GM23338 (cell line): ENCODE results near the gene SKOR1. TPM values are rescaled to one million over a fixed set of nuclear protein-coding genes. Genes with fewer than 3 reads are reported as not detected.

Experiments
- ATAC-seq: fragments of 200-7000 bp; cut with Tn5 transposase; 3 replicates; pipeline ENCODE4 v1.9.1; 2020
- DNase-seq: peaks from one replicate; pipeline ENCODE4 v3.0.0-alpha.2; 2015; ENCODE audit warnings: low spot score
- H2AFZ ChIP-seq: fragments of 200-600 bp; sonication (generic); 2 replicates; pipeline ENCODE4 v1.8.0; 2016; ENCODE audit warnings: antibody characterized with exemption, mild to moderate bottlenecking, moderate library complexity
- H3F3A ChIP-seq: fragments of 200-600 bp; sonication (generic); replicated peaks from 2 replicates; pipeline ENCODE4 v1.8.0; 2017; ENCODE audit warnings: antibody characterized with exemption, mixed run types, low read depth
- H3K27ac ChIP-seq: fragments of 200-600 bp; sonication (generic); 2 replicates; pipeline ENCODE4 v1.6.1; 2016; ENCODE audit warnings: low read depth
- H3K27me3 ChIP-seq: fragments of 200-600 bp; sonication (generic); 2 replicates; pipeline ENCODE4 v1.8.0; 2016; ENCODE audit warnings: mild to moderate bottlenecking, mixed run types, moderate library complexity; ENCODE audit not compliant: insufficient read depth
- H3K36me3 ChIP-seq: fragments of 200-600 bp; sonication (generic); 2 replicates; pipeline ENCODE4 v1.8.0; 2016; ENCODE audit warnings: mild to moderate bottlenecking; ENCODE audit not compliant: insufficient read depth
- H3K4me1 ChIP-seq: fragments of 200-600 bp; sonication (generic); 2 replicates; pipeline ENCODE4 v1.8.0; 2016; ENCODE audit warnings: mild to moderate bottlenecking, moderate library complexity; ENCODE audit not compliant: insufficient read depth
- H3K4me2 ChIP-seq: fragments of 200-600 bp; sonication (generic); 2 replicates; pipeline ENCODE4 v1.7.1; 2017; ENCODE audit warnings: mixed run types
- H3K4me3 ChIP-seq: fragments of 200-600 bp; sonication (generic); 2 replicates; pipeline ENCODE4 v1.6.1; 2016; ENCODE audit warnings: mixed run types
- H3K79me2 ChIP-seq: fragments of 200-600 bp; sonication (generic); replicated peaks from 2 replicates; pipeline ENCODE4 v1.8.0; 2017; ENCODE audit warnings: mild to moderate bottlenecking; ENCODE audit not compliant: insufficient read depth
- H3K9me2 ChIP-seq: fragments of 200-600 bp; sonication (generic); 2 replicates; pipeline ENCODE4 v1.8.0; 2017; ENCODE audit not compliant: insufficient read depth
- H4K20me1 ChIP-seq: fragments of 200-600 bp; sonication (generic); replicated peaks from 2 replicates; pipeline ENCODE4 v1.8.0; 2017; ENCODE audit warnings: mild to moderate bottlenecking; ENCODE audit not compliant: insufficient read depth
- H3K27ac Mint-ChIP-seq: 2 replicates; pipeline ENCODE4 v1.8.0; 2020; ENCODE audit warnings: inconsistent platforms, mild to moderate bottlenecking, moderate library complexity, mixed read lengths
- H3K27me3 Mint-ChIP-seq: 3 replicates; pipeline ENCODE4 v1.8.0; 2022; ENCODE audit warnings: low read depth, mild to moderate bottlenecking, moderate library complexity, mixed read lengths, inconsistent platforms; ENCODE audit not compliant: insufficient read depth, poor library complexity
- H3K36me3 Mint-ChIP-seq: 3 replicates; pipeline ENCODE4 v1.8.0; 2021; ENCODE audit warnings: low read depth, mild to moderate bottlenecking, inconsistent platforms, moderate library complexity, mixed read lengths
- H3K4me1 Mint-ChIP-seq: 3 replicates; pipeline ENCODE4 v1.8.0; 2020; ENCODE audit warnings: mild to moderate bottlenecking, inconsistent platforms, mixed read lengths
- H3K4me3 Mint-ChIP-seq: 3 replicates; pipeline ENCODE4 v1.8.0; 2021; ENCODE audit warnings: moderate library complexity, mild to moderate bottlenecking, inconsistent platforms, mixed read lengths
- H3K9me3 Mint-ChIP-seq: 3 replicates; pipeline ENCODE4 v1.8.0; 2020; ENCODE audit warnings: moderate library complexity, mild to moderate bottlenecking, inconsistent platforms, mixed read lengths
- CREB1 ChIP-seq: fragments of 250-450 bp; sonication (Bioruptor Pico); IDR thresholded peaks from 2 replicates; pipeline ENCODE4 v1.5.0; 2020; ENCODE audit warnings: low read depth, mild to moderate bottlenecking, moderate library complexity
- EZH2 ChIP-seq: fragments of 200-600 bp; sonication (generic); IDR thresholded peaks from one replicate; pipeline ENCODE4 v1.8.0; 2017; ENCODE audit warnings: antibody characterized with exemption, mild to moderate bottlenecking, low read depth; ENCODE audit not compliant: unreplicated experiment
- EZH2phosphoT487 ChIP-seq: fragments of 200-600 bp; sonication (generic); IDR thresholded peaks from one replicate; pipeline ENCODE4 v1.8.1; 2018; ENCODE audit warnings: antibody characterized with exemption; ENCODE audit not compliant: unreplicated experiment
- JUNB ChIP-seq: IDR thresholded peaks from one replicate; pipeline ENCODE4 v1.6.1; 2016; ENCODE audit warnings: antibody characterized with exemption; ENCODE audit not compliant: unreplicated experiment
- POLR2AphosphoS5 ChIP-seq: IDR thresholded peaks from 2 replicates; pipeline ENCODE4 v1.6.1; 2016; ENCODE audit warnings: antibody characterized with exemption, low read depth
- ZNF114 ChIP-seq: fragments of 250-450 bp; sonication (Bioruptor Pico); IDR thresholded peaks from 2 replicates; pipeline ENCODE4 v1.5.0; 2020; ENCODE audit warnings: mild to moderate bottlenecking, moderate library complexity
- ZNF331 ChIP-seq: fragments of 250-450 bp; sonication (Bioruptor Pico); IDR thresholded peaks from 2 replicates; pipeline ENCODE4 v1.5.0; 2020; ENCODE audit warnings: low read depth, mild to moderate bottlenecking, moderate library complexity
- polyA plus RNA-seq: library from polyadenylated mRNA; unstranded; fragments of >200 nt; fragmentation: Nextera tagmentation; extraction: Ambion mirVana; gene quantifications from 2 replicates; pipeline ENCODE4 v1.2.1, GENCODE V29; 2016
- total RNA-seq: library from RNA; depleted of rRNA; stranded (reverse); fragments of >200 nt; shearing (Covaris generic); gene quantifications from 2 replicates; pipeline ENCODE4 v1.2.3, GENCODE V29; 2014
- TF ChIP-seq, protein P1 (sequence below): IDR thresholded peaks from 2 replicates; pipeline ENCODE4 v1.6.1; 2016; ENCODE audit warnings: antibody characterized with exemption
- TF ChIP-seq, protein P2 (sequence below): IDR thresholded peaks from one replicate; pipeline ENCODE4 v1.6.1; 2018; ENCODE audit warnings: antibody characterized with exemption; ENCODE audit not compliant: unreplicated experiment

SKOR1 gene
- total and polyA plus RNA-seq, 2 experiments from 2014 or later, result 0.17 TPM; not detected in 1

DNA sequence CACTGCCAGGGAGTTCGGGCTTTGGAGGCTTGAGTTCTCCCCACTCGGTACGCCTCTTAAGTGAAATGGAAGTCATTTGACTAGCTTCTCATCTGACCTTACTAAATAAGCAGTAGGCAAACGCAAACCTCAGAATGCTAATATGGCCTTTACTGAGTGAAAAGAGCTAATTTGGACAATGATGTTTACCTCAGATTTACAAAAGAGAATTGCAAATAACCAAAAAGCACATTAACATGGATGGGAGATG lies 16.1 kb downstream of the SKOR1 start:
- peak overlapping the region; percentile 92; the same call in 2 of the 3 replicates for H3K4me3 Mint-ChIP-seq
- H4K20me1 ChIP-seq, result no peaks in the 10 kb centered on the region
- no peaks in the 10 kb centered on the region for H3K79me2 ChIP-seq
- peaks cover 28% of the 10 kb centered on the region for H3K4me1 ChIP-seq
- H3K36me3 Mint-ChIP-seq, result no peaks in the 10 kb centered on the region; the same call in 2 of the 3 replicates
- H3K36me3 ChIP-seq, result no peaks in the 10 kb centered on the region
- no peak overlapping the region for H2AFZ ChIP-seq
- H3K4me1 Mint-ChIP-seq, result peaks cover 52% of the 10 kb centered on the region
- DNase-seq (no peak), ATAC-seq (no peak)
- TF ChIP-seq POLR2AphosphoS5 (no peak), EZH2phosphoT487 (no peak), CREB1 (no peak), ZNF331 (CRISPR knock-in tag) (no peak)
- TF ChIP-seq, protein P1, sequence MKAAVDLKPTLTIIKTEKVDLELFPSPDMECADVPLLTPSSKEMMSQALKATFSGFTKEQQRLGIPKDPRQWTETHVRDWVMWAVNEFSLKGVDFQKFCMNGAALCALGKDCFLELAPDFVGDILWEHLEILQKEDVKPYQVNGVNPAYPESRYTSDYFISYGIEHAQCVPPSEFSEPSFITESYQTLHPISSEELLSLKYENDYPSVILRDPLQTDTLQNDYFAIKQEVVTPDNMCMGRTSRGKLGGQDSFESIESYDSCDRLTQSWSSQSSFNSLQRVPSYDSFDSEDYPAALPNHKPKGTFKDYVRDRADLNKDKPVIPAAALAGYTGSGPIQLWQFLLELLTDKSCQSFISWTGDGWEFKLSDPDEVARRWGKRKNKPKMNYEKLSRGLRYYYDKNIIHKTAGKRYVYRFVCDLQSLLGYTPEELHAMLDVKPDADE, result no peak
- H3K9me3 Mint-ChIP-seq, result peaks cover 3% of the 10 kb centered on the region; the same call in 2 of the 3 replicates
- no peaks in the 10 kb centered on the region for H3K9me2 ChIP-seq
- peaks cover 45% of the 10 kb centered on the region for H3K27me3 ChIP-seq
- H3K4me2 ChIP-seq, result peak overlapping the region; percentile 79
- H3F3A ChIP-seq, result 0 out of 2 replicates have a peak, but pooled peaks cover 4% of the 10 kb centered on the region
- no peak overlapping the region for H3K27ac ChIP-seq
- peaks cover 53% of the 10 kb centered on the region for H3K27me3 Mint-ChIP-seq
- H3K4me3 ChIP-seq, result peak overlapping the region; percentile 66
- H3K27ac Mint-ChIP-seq, result no peak overlapping the region

DNA sequence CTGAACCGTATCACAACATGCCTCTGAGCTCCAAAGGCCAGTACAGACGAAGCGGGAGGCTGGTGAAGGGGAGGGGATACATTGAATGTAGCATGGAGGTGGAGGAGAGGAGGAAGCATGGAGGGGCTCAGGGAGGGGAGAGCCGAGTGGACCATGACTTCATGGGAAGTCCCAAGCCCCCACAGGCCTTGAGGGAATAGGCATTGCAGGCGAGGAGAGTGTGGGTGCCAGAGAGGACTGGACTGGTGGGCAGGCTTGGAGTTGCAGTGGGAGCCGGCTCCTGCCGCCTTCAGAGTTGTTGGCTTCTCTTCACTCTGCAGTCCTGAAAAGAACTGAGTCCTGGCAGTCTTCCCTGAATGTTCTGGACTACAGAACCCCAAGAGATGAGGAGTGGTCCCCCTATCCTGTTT lies 17.8 kb downstream of the SKOR1 start:
- peak; percentile 3; the same call in 1 of the 3 replicates for ATAC-seq
- Histone ChIP-seq H3K36me3 (no peaks in the 10 kb centered on the region), H3K79me2 (no peaks in the 10 kb centered on the region), H3K4me2 (no peak overlapping the region), H3K27me3 (peaks cover 28% of the 10 kb centered on the region), H3F3A (0 out of 2 replicates have a peak, but pooled peaks cover 4% of the 10 kb centered on the region), H3K27ac (no peak overlapping the region), H2AFZ (peak overlapping the region; percentile 64), H3K4me3 (no peak overlapping the region), H3K9me2 (no peaks in the 10 kb centered on the region), H4K20me1 (no peaks in the 10 kb centered on the region), H3K4me1 (peaks cover 24% of the 10 kb centered on the region)
- no peak for DNase-seq
- Mint-ChIP-seq H3K36me3 (no peaks in the 10 kb centered on the region; the same call in 2 of the 3 replicates), H3K9me3 (peaks cover 3% of the 10 kb centered on the region; the same call in 2 of the 3 replicates), H3K27me3 (peaks cover 36% of the 10 kb centered on the region), H3K27ac (peak overlapping the region; percentile 2; the same call in 1 of the 2 replicates), H3K4me1 (peaks cover 41% of the 10 kb centered on the region), H3K4me3 (no peak overlapping the region; the same call in 2 of the 3 replicates)
- TF ChIP-seq ZNF331 (CRISPR knock-in tag) (no peak), JUNB (no peak), EZH2 (no peak), EZH2phosphoT487 (no peak), ZNF114 (CRISPR knock-in tag) (no peak), POLR2AphosphoS5 (no peak)
- TF ChIP-seq, protein P2, sequence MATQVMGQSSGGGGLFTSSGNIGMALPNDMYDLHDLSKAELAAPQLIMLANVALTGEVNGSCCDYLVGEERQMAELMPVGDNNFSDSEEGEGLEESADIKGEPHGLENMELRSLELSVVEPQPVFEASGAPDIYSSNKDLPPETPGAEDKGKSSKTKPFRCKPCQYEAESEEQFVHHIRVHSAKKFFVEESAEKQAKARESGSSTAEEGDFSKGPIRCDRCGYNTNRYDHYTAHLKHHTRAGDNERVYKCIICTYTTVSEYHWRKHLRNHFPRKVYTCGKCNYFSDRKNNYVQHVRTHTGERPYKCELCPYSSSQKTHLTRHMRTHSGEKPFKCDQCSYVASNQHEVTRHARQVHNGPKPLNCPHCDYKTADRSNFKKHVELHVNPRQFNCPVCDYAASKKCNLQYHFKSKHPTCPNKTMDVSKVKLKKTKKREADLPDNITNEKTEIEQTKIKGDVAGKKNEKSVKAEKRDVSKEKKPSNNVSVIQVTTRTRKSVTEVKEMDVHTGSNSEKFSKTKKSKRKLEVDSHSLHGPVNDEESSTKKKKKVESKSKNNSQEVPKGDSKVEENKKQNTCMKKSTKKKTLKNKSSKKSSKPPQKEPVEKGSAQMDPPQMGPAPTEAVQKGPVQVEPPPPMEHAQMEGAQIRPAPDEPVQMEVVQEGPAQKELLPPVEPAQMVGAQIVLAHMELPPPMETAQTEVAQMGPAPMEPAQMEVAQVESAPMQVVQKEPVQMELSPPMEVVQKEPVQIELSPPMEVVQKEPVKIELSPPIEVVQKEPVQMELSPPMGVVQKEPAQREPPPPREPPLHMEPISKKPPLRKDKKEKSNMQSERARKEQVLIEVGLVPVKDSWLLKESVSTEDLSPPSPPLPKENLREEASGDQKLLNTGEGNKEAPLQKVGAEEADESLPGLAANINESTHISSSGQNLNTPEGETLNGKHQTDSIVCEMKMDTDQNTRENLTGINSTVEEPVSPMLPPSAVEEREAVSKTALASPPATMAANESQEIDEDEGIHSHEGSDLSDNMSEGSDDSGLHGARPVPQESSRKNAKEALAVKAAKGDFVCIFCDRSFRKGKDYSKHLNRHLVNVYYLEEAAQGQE, result no peak
- TF ChIP-seq, protein P1, result no peak
